Cardiac muscle cell (in vitro differentiated cells and primary cell): ENCODE measurements around the gene STPG1. TPM values are rescaled to one million over a fixed set of nuclear protein-coding genes. Genes with fewer than 3 reads are reported as not detected.

Source experiments
- DNase-seq, 2 donors: peaks; one replicate each; pipeline versions ENCODE4 v3.0.0 to v3.0.0-alpha.2; 2010 to 2017; ENCODE audit warnings: low read depth in 1 of 2, low spot score in 1 of 2
- H3K27ac ChIP-seq: fragments of 200-600 bp; sonication (generic); 2 replicates; pipeline ENCODE4 v1.5.1; 2016
- H3K27me3 ChIP-seq: fragments of 200-600 bp; sonication (generic); 2 replicates; pipeline ENCODE4 v1.6.0; 2016; ENCODE audit warnings: control low read depth
- H3K36me3 ChIP-seq: fragments of 200-600 bp; sonication (generic); 2 replicates; pipeline ENCODE4 v1.5.1; 2016; ENCODE audit warnings: control low read depth
- H3K4me1 ChIP-seq: fragments of 200-600 bp; sonication (generic); 2 replicates; pipeline ENCODE4 v1.8.1; 2017; ENCODE audit warnings: low read depth, mild to moderate bottlenecking, mixed run types
- H3K4me3 ChIP-seq: fragments of 200-600 bp; sonication (generic); 2 replicates; pipeline ENCODE4 v1.5.1; 2016; ENCODE audit warnings: mild to moderate bottlenecking
- H3K9me3 ChIP-seq: fragments of 200-600 bp; sonication (generic); 2 replicates; pipeline ENCODE4 v1.5.1; 2017; ENCODE audit warnings: low read depth, mild to moderate bottlenecking, control low read depth
- CTCF ChIP-seq: IDR thresholded peaks from 2 replicates; pipeline ENCODE4 v1.5.1; 2012; ENCODE audit warnings: low read depth, mild to moderate bottlenecking, low read length
- polyA plus RNA-seq: library from polyadenylated mRNA; unstranded; fragments of >200 nt; fragmentation: Nextera tagmentation; extraction: Ambion mirVana; gene quantifications from 2 replicates; pipeline ENCODE4 v1.2.1, GENCODE V29; 2016
- total RNA-seq: library from RNA; depleted of rRNA; stranded (reverse); fragments of >200 nt; gene quantifications from 2 replicates; pipeline ENCODE4 v1.2.3, GENCODE V29; 2016

STPG1 gene
- total and polyA plus RNA-seq, 2 experiments from 2014 or later: 9.9 to 10.7 TPM

GRCh38 chr1:24414775-24415333 is 1.3 kb upstream of the STPG1 start:
- Histone ChIP-seq H3K36me3 (peaks cover 3% of the 10 kb centered on the region), H3K4me3 (peak overlapping the region; percentile 50), H3K27me3 (no peaks in the 10 kb centered on the region), H3K4me1 (peaks cover 4% of the 10 kb centered on the region), H3K9me3 (no peaks in the 10 kb centered on the region), H3K27ac (no peak overlapping the region)
- DNase-seq: no peak
- TF ChIP-seq CTCF: no peak

GRCh38 chr1:24412408-24412807 is 1.2 kb downstream of the STPG1 start:
- Histone ChIP-seq H3K9me3 (no peaks in the 10 kb centered on the region), H3K36me3 (no peaks in the 10 kb centered on the region), H3K27me3 (no peaks in the 10 kb centered on the region), H3K4me3 (no peak overlapping the region), H3K27ac (no peak overlapping the region), H3K4me1 (peaks cover 4% of the 10 kb centered on the region)
- TF ChIP-seq CTCF: no peak
- DNase-seq: no peak

GRCh38 chr1:24411963-24412362 is 1.6 kb downstream of the STPG1 start:
- no peaks in the 10 kb centered on the region for H3K36me3 ChIP-seq
- H3K9me3 ChIP-seq: no peaks in the 10 kb centered on the region
- DNase-seq: no peak
- peaks cover 4% of the 10 kb centered on the region for H3K4me1 ChIP-seq
- H3K27ac ChIP-seq: no peak overlapping the region
- H3K4me3 ChIP-seq: no peak overlapping the region
- no peak for TF ChIP-seq CTCF
- H3K27me3 ChIP-seq: no peaks in the 10 kb centered on the region

GRCh38 chr1:24410750-24411149 is 2.8 kb downstream of the STPG1 start:
- H3K4me3 ChIP-seq: no peak overlapping the region
- TF ChIP-seq CTCF: no peak
- H3K27ac ChIP-seq: no peak overlapping the region
- H3K9me3 ChIP-seq: no peaks in the 10 kb centered on the region
- no peaks in the 10 kb centered on the region for H3K36me3 ChIP-seq
- peaks cover 4% of the 10 kb centered on the region for H3K4me1 ChIP-seq
- no peak for DNase-seq
- H3K27me3 ChIP-seq: no peaks in the 10 kb centered on the region

GRCh38 chr1:24409535-24409934 is 4.0 kb downstream of the STPG1 start:
- no peak for TF ChIP-seq CTCF
- Histone ChIP-seq H3K27me3 (no peaks in the 10 kb centered on the region), H3K27ac (no peak overlapping the region), H3K9me3 (no peaks in the 10 kb centered on the region), H3K36me3 (no peaks in the 10 kb centered on the region), H3K4me1 (peaks cover 4% of the 10 kb centered on the region), H3K4me3 (no peak overlapping the region)
- DNase-seq: peak in 1 of 2 donors; percentile 27
